GM19099 (cell line): ENCODE results near the gene RASSF3.

Experiments
- POLR2A ChIP-seq: IDR thresholded peaks from 3 replicates; pipeline ENCODE4 v1.6.1; 2011; ENCODE audit warnings: low read depth; ENCODE audit not compliant: insufficient read length; ENCODE audit errors: extremely low read depth

RASSF3 gene

DNA sequence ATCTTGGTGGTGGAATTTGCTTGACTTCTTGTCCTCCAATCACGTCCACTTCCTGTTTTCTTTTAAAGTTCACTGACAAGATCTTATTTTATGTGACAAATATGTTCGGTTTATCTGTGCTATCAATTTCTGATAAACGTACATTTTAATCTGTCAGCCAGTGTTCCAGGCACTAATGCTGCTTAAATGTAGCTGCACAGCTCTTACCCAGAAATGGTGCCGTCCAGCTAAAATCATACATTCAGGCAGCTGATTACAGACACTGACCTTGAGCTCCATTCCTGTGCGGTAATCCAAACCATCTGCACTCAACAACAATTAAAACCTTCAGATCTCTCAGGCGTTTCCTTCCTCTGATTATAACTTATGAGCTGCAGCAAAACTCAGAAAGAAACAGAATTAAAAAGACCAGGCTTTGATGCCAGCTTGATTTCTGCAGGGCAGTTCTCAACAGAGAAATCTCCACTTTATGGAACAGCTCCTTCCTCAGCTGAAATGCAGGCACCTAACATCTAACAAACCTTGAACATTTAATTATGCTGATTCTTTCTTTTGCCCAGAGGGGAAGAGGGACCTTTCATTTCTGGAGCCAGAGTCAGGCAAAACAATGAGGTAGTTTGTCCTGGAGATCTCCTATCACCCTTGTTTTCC lies 26.4 kb upstream of the RASSF3 start:
- no peak for TF ChIP-seq POLR2A

DNA sequence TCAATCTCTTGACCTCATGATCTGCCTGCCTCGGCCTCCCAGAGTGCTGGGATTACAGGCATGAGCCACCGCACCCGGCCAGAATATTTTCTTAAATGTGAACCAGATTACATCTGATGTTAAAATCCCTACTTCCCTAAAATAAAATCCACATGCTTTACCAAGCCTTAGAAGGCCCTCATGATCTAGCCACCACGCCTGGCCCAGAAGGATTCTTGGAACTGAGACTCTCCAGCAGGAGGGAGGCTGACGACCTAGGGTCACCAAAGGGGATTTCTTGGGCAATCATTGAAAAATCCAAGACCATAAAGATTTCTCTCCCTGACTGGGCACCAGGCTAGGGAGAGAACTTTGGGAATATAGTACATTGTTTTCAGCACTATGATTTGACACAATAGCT lies 25.2 kb upstream of the RASSF3 start:
- no peak for TF ChIP-seq POLR2A

DNA sequence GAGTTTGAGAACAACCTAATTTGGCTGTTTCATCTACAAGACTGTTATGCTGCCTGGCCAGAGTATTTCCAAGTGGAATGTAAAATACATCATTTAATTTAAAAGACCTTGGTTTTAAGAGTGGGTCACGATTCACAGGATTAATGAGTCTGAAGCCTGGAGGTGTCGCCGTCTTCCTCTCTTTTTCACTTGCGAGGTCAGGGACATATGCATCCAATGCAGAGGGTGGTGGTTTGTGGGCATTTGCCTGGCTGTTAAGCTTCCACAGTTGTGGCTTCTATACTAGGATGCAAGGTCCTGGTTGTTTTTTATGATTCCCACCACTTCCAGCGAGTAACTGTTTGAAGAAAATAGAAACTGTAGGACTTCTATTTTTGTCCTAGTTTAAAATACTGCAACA lies 22.8 kb upstream of the RASSF3 start:
- TF ChIP-seq POLR2A = no peak

DNA sequence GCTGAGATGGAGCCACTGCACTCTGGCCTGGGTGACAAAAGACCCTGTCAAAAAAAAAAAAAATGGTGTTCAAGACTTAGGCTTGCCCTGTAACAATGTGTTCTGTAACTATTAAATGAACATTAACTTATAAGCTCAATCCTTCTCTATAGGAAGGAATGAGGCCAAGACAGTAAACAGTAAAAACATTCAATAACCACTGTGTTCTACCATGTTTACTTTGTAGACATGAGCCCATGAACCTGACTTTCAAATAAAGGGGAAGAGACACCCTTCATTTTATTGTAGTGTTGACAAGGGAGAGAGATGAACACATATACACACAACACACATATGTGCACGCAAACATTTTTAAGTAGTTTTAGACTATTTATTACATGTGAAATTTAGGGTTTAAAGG lies 20.1 kb upstream of the RASSF3 start:
- no peak for TF ChIP-seq POLR2A

DNA sequence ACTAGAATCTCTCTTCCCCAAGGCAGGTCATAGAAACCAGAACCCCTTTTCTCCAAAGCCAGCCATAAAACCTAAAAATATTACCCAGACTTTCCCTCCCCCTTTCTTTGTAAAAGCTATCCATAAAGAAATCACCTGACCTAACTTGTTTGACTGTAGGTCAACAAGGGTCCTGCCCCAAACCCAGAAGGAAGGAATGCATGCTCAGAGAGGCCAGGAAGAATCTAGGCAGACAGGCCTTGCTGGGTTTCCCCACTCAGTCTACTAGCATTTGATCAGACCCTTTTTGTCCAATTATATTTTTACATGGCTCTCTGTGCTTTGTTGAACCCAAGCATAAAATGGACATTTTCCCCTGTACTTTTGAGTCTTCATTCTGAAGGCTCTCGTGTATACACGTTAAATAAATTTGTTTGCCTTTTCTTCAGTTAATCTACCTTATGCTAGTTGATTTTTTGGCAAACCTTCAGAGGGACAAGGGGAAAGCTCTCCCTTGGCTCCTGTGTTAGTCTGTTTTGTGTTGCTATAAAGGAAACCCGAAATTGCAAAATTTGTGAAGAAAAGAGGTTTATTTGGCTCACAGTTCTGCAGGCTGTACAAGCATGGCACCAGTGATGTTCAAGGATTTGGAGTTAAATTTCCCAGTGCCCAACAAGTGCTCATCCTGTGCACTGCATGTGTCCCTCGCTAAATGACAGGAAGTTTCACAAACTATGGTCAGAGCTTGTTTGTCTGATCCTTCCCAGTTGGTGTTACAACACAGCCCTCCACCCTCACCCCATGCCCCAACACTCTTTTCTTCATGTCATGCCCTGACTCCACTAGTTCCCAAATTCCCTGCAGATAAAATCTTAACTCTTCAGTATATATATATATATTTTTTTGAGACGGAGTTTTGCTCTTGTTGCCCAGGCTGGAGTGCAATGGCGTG lies 14.2 kb upstream of the RASSF3 start:
- TF ChIP-seq POLR2A = no peak

GRCh38 chr12:64598831-64599230 lies 11.5 kb upstream of the RASSF3 start:
- TF ChIP-seq POLR2A = no peak

GRCh38 chr12:64600164-64600561 lies 10.1 kb upstream of the RASSF3 start:
- no peak for TF ChIP-seq POLR2A

GRCh38 chr12:64603183-64603841 lies 7.0 kb upstream of the RASSF3 start:
- no peak for TF ChIP-seq POLR2A

DNA sequence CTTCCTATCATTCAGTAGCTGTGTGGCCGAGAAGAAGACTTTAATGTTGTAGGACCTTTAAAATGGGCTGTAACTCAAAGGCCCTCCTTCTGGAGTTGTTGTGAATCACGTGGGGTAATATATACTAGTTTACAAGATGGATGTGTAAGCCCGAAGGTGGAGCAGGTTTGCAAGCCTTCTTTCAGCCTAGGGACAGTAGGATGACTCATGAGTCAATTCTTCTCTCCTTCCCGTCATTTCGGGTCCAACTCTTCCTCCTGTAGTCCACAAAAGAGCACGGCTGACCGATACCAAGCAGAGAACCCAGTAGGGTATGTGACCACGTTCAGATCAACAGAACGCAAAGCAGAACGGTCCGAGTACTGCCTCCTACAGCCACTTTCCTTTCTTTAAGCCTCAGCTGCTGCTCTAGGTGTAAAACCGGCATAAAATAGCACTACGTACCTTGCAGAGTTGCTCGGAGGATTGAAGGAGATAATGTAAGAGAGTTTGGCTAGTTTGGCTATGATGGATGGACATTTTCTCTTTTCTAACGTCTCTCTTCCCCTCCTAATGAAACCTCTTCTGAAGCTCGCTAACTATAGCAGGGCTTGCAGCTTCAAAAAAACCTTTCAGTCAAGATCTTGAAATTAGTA lies 1.3 kb upstream of the RASSF3 start:
- peak; percentile 65 for TF ChIP-seq POLR2A

DNA sequence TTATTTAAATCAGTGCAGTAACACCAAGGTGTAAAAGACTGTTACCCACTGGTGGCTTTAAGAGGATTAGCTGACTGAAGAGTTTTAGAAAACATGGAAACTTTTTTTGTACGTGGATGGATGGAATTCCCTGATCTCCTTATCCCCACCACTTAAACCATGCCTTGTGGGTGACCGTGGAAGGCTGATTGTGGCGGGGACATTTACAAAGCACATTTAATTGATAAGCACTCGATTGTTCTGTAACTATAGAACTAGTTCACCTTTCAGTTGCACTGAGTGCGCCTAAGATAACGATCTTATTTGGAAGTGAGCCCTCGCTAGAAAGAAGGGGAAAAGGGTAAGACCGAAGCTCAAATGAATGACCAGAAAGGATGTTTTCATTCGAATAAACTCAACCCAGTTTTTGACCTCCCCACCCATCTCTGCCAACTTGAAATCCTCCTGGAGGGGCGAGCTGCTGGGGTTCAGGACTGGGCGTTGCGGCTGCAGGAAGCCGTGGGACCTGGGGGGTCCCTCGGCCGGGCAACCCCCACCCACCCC lies 688 bp upstream of the RASSF3 start:
- TF ChIP-seq POLR2A = no peak

GRCh38 chr12:64610660-64611340 lies 505 bp downstream of the RASSF3 start:
- peak; percentile 72 for TF ChIP-seq POLR2A

DNA sequence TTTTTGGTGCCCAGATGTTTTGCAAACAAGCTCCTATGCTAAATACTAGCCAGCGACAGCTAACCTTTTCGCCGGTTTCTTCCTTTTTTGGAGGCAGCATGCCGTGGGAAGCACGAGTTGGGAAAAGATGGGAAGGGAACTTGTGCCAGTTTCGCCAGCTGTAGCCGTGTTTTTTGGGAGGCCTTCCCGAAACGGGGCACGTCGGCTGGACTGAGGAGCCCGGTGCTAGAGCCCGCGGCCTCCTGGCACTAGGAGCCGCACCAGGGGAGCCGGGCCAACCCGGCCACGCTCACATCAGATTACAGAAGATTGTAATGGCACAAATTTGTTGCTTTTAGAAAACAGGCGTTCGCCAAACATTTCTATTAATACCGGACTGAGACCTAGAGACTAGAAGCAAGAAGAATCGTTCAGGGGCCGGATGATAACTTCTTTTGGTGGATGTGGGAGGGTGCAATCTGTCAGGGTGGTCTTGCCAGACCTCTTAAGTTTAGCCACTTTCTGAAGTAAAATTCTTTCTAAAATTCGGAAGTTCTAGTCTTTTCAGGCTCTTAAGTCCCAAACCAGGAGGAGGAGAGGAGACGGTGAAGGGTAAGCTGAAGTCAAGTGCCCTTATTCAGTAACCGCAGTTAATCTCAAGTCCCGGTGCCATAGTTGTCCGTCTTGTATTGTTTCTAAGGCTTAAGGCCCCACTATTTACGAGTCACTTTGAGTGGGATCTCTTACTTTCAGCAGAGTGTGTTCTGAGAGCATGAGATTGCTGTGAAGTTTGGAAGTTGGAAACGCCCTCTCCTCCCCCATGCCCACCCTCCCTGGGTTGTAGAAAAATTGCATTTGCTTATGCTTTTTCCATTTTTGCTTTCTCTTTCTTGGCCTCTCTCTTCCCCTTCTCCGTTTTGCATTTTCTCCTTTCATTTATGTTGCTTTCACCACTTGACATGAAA lies 1.3 kb downstream of the RASSF3 start:
- TF ChIP-seq POLR2A = peak; percentile 37

DNA sequence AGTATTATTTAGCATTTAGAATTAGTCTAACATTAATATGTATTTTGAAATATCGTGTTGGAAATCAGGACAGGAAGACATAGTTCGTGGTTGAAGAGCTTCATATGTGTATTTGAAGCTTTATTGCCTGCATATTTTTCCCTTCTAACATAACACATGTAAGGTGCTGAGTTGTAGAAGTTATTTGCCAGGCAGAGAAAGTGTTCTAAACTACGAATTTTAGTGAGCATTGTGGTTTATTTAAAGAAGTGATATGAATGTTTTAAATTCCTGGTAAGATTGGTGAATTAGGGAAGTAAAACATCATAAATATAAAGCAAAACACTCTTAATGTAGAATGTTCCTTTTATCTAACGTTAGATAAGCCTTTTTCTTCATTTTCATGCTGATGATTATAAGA lies 2.5 kb downstream of the RASSF3 start:
- no peak for TF ChIP-seq POLR2A
